H9 (cell line): ENCODE data around the gene PGM2. TPM values are rescaled to one million over a fixed set of nuclear protein-coding genes. Genes with fewer than 3 reads are reported as not detected.

Experiments
- DNase-seq: peaks from one replicate; pipeline ENCODE4 v3.0.0-alpha.2; 2017
- H2AFZ ChIP-seq: one replicate; pipeline ENCODE4 v1.6.1; 2013; ENCODE audit warnings: mild to moderate bottlenecking, low read length, control low read depth, moderate library complexity
- H2AK5ac ChIP-seq: 2 replicates; pipeline ENCODE4 v1.6.1; 2013; ENCODE audit warnings: low read length, control low read depth, mixed read lengths; ENCODE audit not compliant: insufficient read length
- H2BK120ac ChIP-seq: one replicate; pipeline ENCODE4 v1.6.1; 2013; ENCODE audit warnings: low read depth, mild to moderate bottlenecking, low read length, control low read depth, inconsistent platforms; ENCODE audit not compliant: poor library complexity, severe bottlenecking
- H2BK12ac ChIP-seq: 2 replicates; pipeline ENCODE4 v1.6.1; 2013; ENCODE audit warnings: low read length, control low read depth, mixed read lengths, low read depth; ENCODE audit not compliant: insufficient read length
- H2BK15ac ChIP-seq: 2 replicates; pipeline ENCODE4 v1.6.1; 2013; ENCODE audit warnings: low read depth, low read length, control low read depth
- H2BK20ac ChIP-seq: one replicate; pipeline ENCODE4 v1.6.1; 2013; ENCODE audit warnings: low read depth, mild to moderate bottlenecking, low read length, control low read depth, inconsistent platforms; ENCODE audit not compliant: poor library complexity, severe bottlenecking
- H2BK5ac ChIP-seq: 2 replicates; pipeline ENCODE4 v1.6.1; 2013; ENCODE audit warnings: low read length, control low read depth, mixed read lengths; ENCODE audit not compliant: insufficient read length
- H3K14ac ChIP-seq: 2 replicates; pipeline ENCODE4 v1.6.1; 2013; ENCODE audit warnings: low read length, control low read depth; ENCODE audit not compliant: insufficient read depth
- H3K18ac ChIP-seq: 2 replicates; pipeline ENCODE4 v1.6.1; 2013; ENCODE audit warnings: low read depth, mild to moderate bottlenecking, mixed read lengths, low read length, control low read depth; ENCODE audit not compliant: insufficient read length
- H3K23ac ChIP-seq: 2 replicates; pipeline ENCODE4 v1.6.1; 2013; ENCODE audit warnings: low read length, control low read depth, mixed read lengths, low read depth; ENCODE audit not compliant: insufficient read length
- H3K23me2 ChIP-seq: 2 replicates; pipeline ENCODE4 v1.6.1; 2013; ENCODE audit warnings: low read depth, mild to moderate bottlenecking, mixed read lengths, low read length, control low read depth; ENCODE audit not compliant: insufficient read length, poor library complexity, severe bottlenecking
- H3K27ac ChIP-seq: 2 replicates; pipeline ENCODE4 v1.5.1; 2013; ENCODE audit warnings: low read length, control low read depth, mixed read lengths, low read depth; ENCODE audit not compliant: insufficient read length
- H3K27me3 ChIP-seq: 2 replicates; pipeline ENCODE4 v1.6.1; 2013; ENCODE audit warnings: low read length, control low read depth, inconsistent platforms; ENCODE audit not compliant: insufficient read depth
- H3K4ac ChIP-seq: 2 replicates; pipeline ENCODE4 v1.6.1; 2013; ENCODE audit warnings: low read depth, mild to moderate bottlenecking, control low read depth, inconsistent platforms, low read length, moderate library complexity
- H3K4me1 ChIP-seq: 2 replicates; pipeline ENCODE4 v1.6.1; 2013; ENCODE audit warnings: low read length, control low read depth, inconsistent platforms; ENCODE audit not compliant: insufficient read depth
- H3K4me2 ChIP-seq: 2 replicates; pipeline ENCODE4 v1.6.1; 2013; ENCODE audit warnings: low read length, control low read depth, mixed read lengths; ENCODE audit not compliant: insufficient read length, insufficient read depth
- H3K56ac ChIP-seq: 2 replicates; pipeline ENCODE4 v1.6.1; 2013; ENCODE audit warnings: low read depth, mild to moderate bottlenecking, mixed read lengths, low read length, control low read depth; ENCODE audit not compliant: insufficient read length
- H3K79me1 ChIP-seq: 2 replicates; pipeline ENCODE4 v1.6.1; 2013; ENCODE audit warnings: low read depth, mild to moderate bottlenecking, moderate library complexity, low read length, control low read depth, inconsistent platforms; ENCODE audit not compliant: insufficient read depth, poor library complexity, severe bottlenecking
- H3K79me2 ChIP-seq: 2 replicates; pipeline ENCODE4 v1.6.1; 2013; ENCODE audit warnings: low read length, control low read depth, inconsistent platforms; ENCODE audit not compliant: insufficient read depth
- H3K9ac ChIP-seq: 2 replicates; pipeline ENCODE4 v1.6.1; 2013; ENCODE audit warnings: low read length, control low read depth, mixed read lengths; ENCODE audit not compliant: insufficient read length; ENCODE audit errors: extremely low read depth
- H3K9me3 ChIP-seq: one replicate; pipeline ENCODE4 v1.6.1; 2013; ENCODE audit warnings: low read depth, low read length, inconsistent platforms; ENCODE audit not compliant: control insufficient read depth
- H3T11ph ChIP-seq: one replicate; pipeline ENCODE4 v1.6.1; 2013; ENCODE audit warnings: mild to moderate bottlenecking, low read length, control low read depth, inconsistent platforms
- H4K20me1 ChIP-seq: one replicate; pipeline ENCODE4 v1.6.1; 2013; ENCODE audit not compliant: control insufficient read depth, insufficient read length, insufficient read depth
- H4K5ac ChIP-seq: 2 replicates; pipeline ENCODE4 v1.6.1; 2013; ENCODE audit warnings: low read depth, mild to moderate bottlenecking, mixed read lengths, low read length, control low read depth; ENCODE audit not compliant: insufficient read length
- H4K8ac ChIP-seq: replicated peaks from 2 replicates; pipeline ENCODE4 v1.6.1; 2013; ENCODE audit warnings: low read length, control low read depth, mixed read lengths, low read depth; ENCODE audit not compliant: insufficient read length
- H4K91ac ChIP-seq: 2 replicates; pipeline ENCODE4 v1.6.1; 2013; ENCODE audit warnings: low read depth, mild to moderate bottlenecking, moderate library complexity, mixed read lengths, low read length, control low read depth; ENCODE audit not compliant: insufficient read length
- H3K27ac Mint-ChIP-seq, 3 experiments: 2 replicates in 2 of 3; 3 replicates in 1 of 3; pipeline ENCODE4 v1.8.0; 2020 to 2021; ENCODE audit warnings: mixed read lengths in 3 of 3, mild to moderate bottlenecking in 1 of 3, moderate library complexity in 1 of 3
- H3K27me3 Mint-ChIP-seq: 2 replicates; pipeline ENCODE4 v1.8.0; 2021; ENCODE audit warnings: low read depth, mild to moderate bottlenecking, moderate library complexity, mixed read lengths
- H3K36me3 Mint-ChIP-seq, 3 experiments: 2 replicates in 2 of 3; 3 replicates in 1 of 3; pipeline ENCODE4 v1.8.0; 2020 to 2021; ENCODE audit warnings: low read depth in 3 of 3, mixed read lengths in 3 of 3; ENCODE audit not compliant: insufficient read depth in 1 of 3
- H3K4me1 Mint-ChIP-seq, 2 experiments: 2 replicates each; pipeline ENCODE4 v1.8.0; 2020; ENCODE audit warnings: mixed read lengths in 2 of 2
- H3K4me3 Mint-ChIP-seq, 2 experiments: 2 replicates in 1 of 2; 3 replicates in 1 of 2; pipeline ENCODE4 v1.8.0; 2020 to 2021; ENCODE audit warnings: mild to moderate bottlenecking in 2 of 2, mixed read lengths in 2 of 2, moderate library complexity in 1 of 2
- H3K9me3 Mint-ChIP-seq, 2 experiments: 2 replicates in 1 of 2; 3 replicates in 1 of 2; pipeline ENCODE4 v1.8.0; 2020; ENCODE audit warnings: mild to moderate bottlenecking in 2 of 2, mixed read lengths in 2 of 2, moderate library complexity in 1 of 2
- WGBS: extraction: QIAGEN DNeasy Blood & Tissue Kit; methylation state at CpG from one replicate; pipeline ENCODE4 v1.1.7; 2013; ENCODE audit warnings: missing lambda C conversion rate, low lambda C conversion rate, mixed read lengths; ENCODE audit not compliant: insufficient read length; ENCODE audit errors: extremely low coverage; 5-methylcytosine and 5-hydroxymethylcytosine counted together
- total RNA-seq: library from RNA; stranded (reverse); gene quantifications from 2 replicates; pipeline ENCODE4 v1.2.1, GENCODE V29; 2021
- TF ChIP-seq, protein P1 (sequence below): fragments of 200-600 bp; sonication (generic); conservative IDR thresholded peaks from 3 replicates; pipeline ENCODE4 v1.8.0; 2021; ENCODE audit warnings: antibody characterized with exemption, mild to moderate bottlenecking

PGM2 gene
- total RNA-seq, 1 experiment from 2014 or later: 26.6 TPM

DNA sequence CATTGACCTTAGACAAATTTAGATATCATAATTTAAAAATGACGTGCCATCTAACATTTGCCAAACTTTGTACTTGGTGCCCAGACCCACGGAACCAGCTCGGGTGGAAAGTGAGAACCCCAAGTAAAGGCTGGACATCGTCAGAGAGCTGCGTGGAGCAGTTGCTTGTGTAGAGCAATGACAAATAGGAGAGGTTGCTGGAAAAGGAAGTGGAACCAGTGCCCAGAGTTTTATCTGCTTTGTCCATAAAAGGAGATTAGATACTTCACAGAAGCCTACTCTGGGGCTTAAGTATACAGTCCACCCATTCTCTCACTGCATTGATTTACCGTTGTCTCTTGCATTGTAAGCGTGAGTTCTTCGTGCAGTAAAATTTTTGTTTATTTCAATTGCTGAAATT is 59.0 kb downstream of the PGM2 start:
- peaks cover 7 to 8% of the 10 kb centered on the region in 2 experiments; a peak in 3 of 4 replicates for H3K4me1 Mint-ChIP-seq
- H3K27ac Mint-ChIP-seq: no peak overlapping the region
- Histone ChIP-seq H2AK5ac (no peak overlapping the region), H3K56ac (no peak overlapping the region), H3K18ac (no peak overlapping the region), H3K27me3 (peaks cover 15% of the 10 kb centered on the region), H2BK15ac (no peak overlapping the region), H3K23me2 (peaks cover 7% of the 10 kb centered on the region), H3K4me1 (no peaks in the 10 kb centered on the region), H3T11ph (no peak overlapping the region), H2BK5ac (no peak overlapping the region), H3K79me2 (no peaks in the 10 kb centered on the region), H3K14ac (no peak overlapping the region), H3K4me2 (no peak overlapping the region), H4K8ac (no peak overlapping the region), H3K27ac (no peak overlapping the region), H3K79me1 (no peaks in the 10 kb centered on the region), H2AFZ (no peak overlapping the region), H4K5ac (no peak overlapping the region), H3K4ac (no peak overlapping the region), H2BK20ac (no peak overlapping the region), H2BK120ac (no peak overlapping the region), H2BK12ac (no peak overlapping the region), H3K9me3 (no peaks in the 10 kb centered on the region), H3K23ac (no peak overlapping the region), H3K9ac (no peak overlapping the region), H4K20me1 (no peaks in the 10 kb centered on the region), H4K91ac (no peak overlapping the region)
- WGBS: no CpG with 5 or more reads among the region's 8 CpGs
- DNase-seq: no peak
- no peaks in the 10 kb centered on the region for H3K36me3 Mint-ChIP-seq
- TF ChIP-seq, protein P1, sequence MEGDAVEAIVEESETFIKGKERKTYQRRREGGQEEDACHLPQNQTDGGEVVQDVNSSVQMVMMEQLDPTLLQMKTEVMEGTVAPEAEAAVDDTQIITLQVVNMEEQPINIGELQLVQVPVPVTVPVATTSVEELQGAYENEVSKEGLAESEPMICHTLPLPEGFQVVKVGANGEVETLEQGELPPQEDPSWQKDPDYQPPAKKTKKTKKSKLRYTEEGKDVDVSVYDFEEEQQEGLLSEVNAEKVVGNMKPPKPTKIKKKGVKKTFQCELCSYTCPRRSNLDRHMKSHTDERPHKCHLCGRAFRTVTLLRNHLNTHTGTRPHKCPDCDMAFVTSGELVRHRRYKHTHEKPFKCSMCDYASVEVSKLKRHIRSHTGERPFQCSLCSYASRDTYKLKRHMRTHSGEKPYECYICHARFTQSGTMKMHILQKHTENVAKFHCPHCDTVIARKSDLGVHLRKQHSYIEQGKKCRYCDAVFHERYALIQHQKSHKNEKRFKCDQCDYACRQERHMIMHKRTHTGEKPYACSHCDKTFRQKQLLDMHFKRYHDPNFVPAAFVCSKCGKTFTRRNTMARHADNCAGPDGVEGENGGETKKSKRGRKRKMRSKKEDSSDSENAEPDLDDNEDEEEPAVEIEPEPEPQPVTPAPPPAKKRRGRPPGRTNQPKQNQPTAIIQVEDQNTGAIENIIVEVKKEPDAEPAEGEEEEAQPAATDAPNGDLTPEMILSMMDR: no peak
- H3K4me3 Mint-ChIP-seq: no peak overlapping the region
- peaks cover 49% of the 10 kb centered on the region for H3K27me3 Mint-ChIP-seq
- no peaks in the 10 kb centered on the region for H3K9me3 Mint-ChIP-seq
